ENCODE measurements around the gene SRRM1.
"Not testable (repeated sequence)": the region's sequence is repeated elsewhere in the genome, so short reads cannot be mapped to it uniquely, and the experiment has no call there.

The SRRM1 gene

GRCh38 chr1:24643363-24644099, 429 bp downstream of the SRRM1 start:
- peak; percentile 17 for DNase-seq

DNA sequence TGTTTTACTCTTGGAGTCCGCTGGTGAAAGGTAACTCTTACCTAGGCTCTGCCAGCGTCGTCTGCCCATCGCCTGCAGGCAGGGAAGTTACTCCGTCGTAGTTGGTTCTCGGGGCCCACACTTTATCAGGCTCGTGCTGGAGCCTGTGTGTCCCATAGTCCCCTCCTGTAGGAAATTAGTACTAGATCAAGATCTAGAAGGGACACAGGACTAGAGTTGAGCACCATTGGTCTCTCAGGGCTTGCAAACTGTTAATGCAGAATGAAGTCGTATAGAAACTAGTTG, 940 bp downstream of the SRRM1 start:
- DNase-seq, result peak; percentile 20

GRCh38 chr1:24648919-24649318, 5.8 kb downstream of the SRRM1 start:
- DNase-seq, result no peak

DNA sequence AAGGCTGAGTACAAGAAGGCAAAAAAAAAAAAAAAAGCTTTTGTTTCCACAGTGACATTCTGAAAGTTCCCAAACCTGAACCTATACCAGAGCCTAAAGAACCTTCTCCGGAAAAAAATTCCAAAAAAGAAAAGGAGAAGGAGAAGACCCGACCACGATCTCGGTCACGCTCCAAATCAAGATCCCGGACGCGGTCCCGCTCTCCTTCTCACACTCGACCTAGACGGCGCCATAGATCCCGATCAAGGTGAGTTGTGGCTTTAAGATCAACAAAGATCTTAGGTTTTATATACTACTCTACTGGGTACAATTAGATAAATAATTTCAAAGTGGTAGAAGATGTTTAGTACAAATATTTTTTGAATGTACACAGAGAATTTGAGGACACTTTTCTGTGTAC, 9.3 kb downstream of the SRRM1 start:
- no peak for DNase-seq

- no peak for DNase-seq
Measured at GRCh38 chr1:24654010-24654409, 10.9 kb downstream of the SRRM1 start.

- no peak for DNase-seq
Measured at GRCh38 chr1:24656046-24656445, 12.9 kb downstream of the SRRM1 start.

- DNase-seq, result no peak
Measured at GRCh38 chr1:24657781-24658180, 14.7 kb downstream of the SRRM1 start.

DNA sequence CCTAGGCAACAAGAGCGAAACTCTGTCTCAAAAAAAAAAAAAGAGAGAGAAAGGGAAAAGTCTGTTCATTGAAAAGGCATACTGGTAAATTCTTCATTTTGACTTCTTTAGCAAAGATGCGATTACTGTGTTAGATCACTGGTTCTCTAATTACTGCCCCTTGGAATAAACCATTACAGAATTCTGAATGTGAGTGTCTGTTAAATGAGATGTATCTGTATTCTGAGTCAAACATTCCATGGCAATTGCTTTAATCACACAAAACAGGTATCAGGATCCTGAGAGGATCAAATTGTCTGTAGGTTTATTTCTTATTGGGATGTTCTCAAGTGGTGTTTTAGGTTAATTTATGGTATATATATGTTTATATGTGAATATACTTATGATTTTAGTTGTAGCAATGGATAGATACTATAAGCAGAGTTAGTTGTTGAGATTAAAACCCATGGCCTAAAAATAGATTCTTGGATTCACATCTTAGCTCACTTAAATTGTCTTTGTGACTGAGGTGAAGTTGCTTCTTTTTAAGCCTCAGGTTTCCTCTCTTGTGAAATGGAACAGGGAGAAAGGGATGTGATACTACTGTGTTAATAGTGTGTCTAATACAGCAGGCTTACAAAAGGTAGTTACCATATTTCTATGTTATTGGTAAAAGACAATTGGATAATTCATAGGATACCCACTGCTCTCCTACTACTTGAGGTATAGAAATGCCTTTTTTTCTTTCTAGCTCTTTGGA, 16.2 kb downstream of the SRRM1 start:
- no peak for DNase-seq

DNA sequence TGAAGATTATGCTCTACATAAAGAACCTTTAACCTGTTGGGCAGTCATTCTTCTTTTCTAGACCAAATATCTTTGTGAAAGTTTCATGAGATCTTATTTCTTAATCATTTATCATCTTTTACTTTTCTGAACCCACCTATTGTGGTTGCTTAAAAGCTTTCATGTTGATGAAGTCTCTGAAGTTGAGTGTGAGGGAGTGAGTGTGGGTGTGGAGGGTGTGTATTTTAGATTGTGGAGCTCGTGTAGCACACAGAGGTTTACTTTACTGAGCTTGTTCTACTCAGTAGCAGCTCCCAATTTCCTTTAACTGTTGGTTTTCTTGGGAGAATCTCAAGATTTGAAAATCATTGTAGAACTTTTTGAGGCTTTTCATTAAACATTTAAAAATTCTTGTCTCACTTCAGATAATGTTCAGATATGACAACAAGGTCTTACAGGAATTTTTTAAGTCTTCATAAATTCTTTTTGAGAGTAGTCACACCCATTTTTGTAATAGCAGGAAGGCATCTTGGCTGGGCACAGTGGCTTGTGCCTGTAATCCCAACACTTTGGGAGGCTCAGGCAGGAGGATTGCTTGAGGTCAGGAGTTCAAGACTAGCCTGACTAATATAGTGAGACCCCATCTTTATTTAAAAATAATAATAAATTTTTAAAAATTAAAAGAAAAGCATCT, 17.0 kb downstream of the SRRM1 start:
- DNase-seq, result peak; percentile 45

DNA sequence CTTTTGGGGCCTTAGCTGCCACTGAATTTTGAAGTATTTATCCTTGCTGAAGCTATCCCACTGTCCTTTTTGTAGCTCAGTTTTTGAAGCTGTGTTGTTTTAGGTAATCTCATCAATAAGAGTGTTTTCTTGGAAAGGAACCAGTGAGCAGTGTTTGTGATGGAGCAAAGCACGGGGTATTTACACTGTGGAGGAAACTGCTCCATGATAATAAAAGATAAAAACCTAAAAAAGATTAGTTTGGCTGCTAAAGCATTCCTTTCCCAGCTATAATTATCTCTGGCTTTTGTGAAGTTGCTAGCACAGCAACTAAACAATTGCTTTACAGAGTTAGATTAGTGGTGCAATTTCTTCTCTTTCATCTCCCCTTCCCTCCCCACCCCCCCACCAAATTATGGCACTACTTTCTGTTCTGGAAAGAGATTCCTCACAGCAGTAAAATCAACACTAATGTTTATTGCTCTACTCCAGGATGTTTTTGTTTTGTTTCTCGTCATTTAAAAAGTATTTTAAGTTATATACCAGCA, 21.5 kb downstream of the SRRM1 start:
- no peak for DNase-seq

DNA sequence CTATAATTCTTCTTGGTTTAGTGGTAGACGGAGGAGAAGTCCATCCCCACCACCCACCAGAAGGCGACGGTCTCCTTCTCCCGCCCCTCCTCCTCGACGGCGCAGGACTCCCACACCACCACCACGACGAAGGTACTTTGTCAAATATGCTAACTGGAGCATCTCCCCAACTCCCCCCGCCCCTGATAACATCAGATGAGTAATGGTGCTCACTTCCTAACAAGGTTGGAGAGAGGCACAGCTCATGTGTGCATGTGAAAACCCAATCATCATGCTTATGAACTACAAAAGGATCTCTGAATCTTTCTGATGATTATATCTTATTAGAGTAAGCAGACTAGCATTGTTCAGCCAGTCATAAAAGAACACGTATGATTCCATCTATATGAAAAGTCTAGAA, 23.7 kb downstream of the SRRM1 start:
- no peak for DNase-seq

GRCh38 chr1:24671372-24671771, 28.3 kb downstream of the SRRM1 start:
- DNase-seq, result not testable (repeated sequence)

DNA sequence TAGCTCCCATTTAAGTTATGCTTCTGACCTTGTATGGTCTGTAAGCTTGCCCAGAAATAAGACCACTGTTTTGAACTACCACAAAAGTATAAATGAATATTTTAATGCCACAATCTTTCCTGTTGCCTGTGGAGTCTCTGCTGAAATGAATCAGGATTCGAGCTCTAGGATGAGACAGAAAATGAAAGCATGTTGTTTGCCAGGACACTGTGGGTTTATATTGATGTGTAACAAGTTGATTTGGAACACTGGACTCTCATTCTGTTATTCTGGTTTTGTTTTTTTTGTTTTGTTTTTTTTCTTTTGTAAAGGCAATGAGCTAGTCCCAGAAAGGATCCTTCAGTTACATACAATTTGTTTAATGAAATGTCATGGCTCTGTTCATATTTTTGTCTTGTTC, 29.6 kb downstream of the SRRM1 start:
- DNase-seq, result peak; percentile 26

DNA sequence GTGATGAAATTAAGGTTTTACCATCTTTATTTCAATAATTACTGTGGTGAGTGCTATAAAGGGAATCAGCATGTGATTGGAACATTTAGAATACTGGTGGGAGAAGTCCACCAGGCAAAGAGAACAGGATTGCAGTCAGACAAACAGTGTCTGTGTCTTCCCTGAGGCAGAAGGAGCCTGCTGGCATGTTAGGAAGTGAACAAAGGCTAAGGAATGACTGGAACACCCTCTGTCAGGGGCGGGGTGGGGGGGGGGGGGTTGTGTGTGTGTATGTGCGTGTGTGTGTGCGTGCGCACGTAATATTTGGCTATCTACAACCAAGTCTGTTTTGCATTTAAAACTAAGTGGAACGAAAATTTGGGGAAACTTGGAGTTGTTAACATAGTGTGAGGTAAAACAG, 30.2 kb downstream of the SRRM1 start:
- DNase-seq, result peak; percentile 39

DNA sequence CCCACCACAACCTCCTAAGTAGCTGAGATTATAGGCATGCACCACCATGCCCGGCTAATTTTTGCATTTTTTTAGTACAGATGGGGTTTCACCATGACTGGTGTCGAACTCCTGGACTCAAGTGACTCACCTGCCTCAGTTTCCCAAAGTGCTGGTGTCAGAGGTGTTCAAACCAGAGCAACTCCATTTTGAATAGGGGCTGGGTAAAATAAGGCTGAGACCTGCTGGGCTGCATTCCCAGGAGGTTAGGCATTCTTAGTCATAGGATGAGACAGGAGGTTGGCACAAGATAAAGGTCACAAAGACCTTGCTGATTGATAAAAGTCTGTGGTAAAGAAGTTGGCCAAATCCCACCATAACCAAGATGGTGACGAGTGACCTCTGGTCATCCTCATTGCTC, 35.3 kb downstream of the SRRM1 start:
- DNase-seq, result peak; percentile 29

- DNase-seq, result no peak
Measured at GRCh38 chr1:24679725-24680124, 36.6 kb downstream of the SRRM1 start.

DNA sequence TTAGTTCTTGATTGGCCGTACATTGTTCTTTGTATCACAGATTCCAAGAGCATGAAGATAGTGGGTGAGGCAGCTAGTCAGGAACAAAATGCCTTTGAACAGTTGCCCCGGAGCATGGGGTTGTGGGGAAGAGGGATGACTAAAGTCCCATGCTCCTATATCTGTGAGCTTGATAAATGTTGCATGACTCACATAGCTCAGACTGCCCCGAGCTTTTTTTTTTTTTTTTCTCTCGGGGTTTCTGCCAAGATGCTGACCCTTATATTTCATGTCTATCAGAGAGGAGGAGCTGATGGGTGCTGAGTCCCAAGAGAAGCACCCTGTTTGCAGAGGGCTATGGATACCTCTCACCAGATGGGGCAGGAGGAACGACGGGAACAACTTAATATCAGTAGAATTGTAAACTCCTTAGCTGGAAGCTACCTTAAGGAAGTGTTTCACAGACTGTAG, 40.6 kb downstream of the SRRM1 start:
- peak; percentile 99 for DNase-seq

- DNase-seq, result no peak
Measured at GRCh38 chr1:24688033-24688432, 44.9 kb downstream of the SRRM1 start.

DNA sequence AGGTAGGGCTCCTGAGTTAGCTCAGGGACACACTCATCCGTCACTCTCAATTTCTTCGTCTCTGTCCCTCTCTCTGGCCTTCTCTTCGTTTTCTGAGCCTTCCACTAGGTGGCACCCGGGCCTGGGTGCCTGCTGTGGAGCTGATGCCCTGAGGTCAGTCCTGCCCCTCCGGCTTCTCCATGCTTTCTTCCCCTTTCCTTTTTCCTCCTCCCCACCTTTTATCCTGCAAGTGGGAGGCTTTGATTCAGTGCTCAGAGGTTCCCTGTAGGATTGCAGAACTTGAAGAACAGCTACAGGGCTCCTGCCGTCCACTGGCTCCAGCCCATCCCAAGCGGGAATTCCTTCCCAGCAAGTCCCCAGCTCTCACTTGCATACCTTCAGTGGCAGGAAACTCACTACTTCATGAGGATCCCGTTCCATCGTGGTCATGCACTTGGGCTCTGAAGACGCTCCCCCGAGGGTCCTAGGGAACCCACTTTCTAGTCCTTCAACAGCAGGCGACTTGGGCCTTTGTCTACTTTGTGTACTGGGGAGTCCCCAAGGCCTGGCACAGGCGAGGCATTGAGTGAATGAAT, 45.6 kb downstream of the SRRM1 start:
- peak; percentile 80 for DNase-seq

DNA sequence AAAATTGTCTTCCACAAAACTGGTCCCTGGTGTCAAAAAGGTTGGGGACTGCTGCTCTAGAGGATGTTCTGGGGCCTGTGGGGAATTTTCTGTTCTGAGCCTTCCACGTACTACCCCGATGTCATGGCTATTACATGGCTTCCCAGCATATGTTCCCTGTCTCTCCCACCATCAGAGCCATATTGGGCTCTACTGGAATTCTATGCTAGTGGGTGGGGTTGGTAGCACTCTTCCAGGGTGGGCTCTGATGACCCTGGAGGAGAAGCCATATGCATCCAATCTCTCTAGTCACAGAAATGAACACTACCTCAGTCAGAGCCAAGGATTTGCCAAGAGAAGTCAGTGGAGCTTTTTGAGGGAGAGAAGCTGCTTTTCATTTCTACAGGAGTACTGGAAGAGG, 47.9 kb downstream of the SRRM1 start:
- DNase-seq, result no peak

- DNase-seq, result no peak
Measured at GRCh38 chr1:24692351-24692980, 49.4 kb downstream of the SRRM1 start.

DNA sequence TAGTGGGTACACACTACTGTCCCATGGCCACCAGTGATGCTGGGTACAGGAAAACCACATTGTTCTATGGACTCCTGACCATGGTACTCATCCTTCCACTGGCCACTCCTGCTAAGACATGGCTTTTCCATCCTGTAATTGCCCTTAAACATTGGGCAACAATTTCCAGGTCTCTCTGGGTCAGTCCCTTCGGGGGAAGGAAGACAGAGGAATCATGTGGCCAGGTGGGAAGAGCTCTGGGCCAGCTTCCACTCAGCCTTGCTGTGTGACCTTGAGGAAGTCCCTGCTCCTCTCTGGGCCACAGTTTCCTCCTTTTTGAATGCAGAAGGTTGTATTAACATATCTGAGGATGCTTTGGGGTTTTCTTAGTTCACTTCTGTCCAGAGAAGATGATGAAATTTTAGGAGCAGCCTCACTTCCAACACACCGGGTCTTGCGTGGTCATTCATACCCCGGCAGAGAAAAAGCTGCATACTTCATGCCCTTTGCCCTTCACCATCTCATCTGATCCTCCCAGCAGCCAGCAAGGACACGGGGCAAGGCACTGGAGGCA, 50.8 kb downstream of the SRRM1 start:
- no peak for DNase-seq

DNA sequence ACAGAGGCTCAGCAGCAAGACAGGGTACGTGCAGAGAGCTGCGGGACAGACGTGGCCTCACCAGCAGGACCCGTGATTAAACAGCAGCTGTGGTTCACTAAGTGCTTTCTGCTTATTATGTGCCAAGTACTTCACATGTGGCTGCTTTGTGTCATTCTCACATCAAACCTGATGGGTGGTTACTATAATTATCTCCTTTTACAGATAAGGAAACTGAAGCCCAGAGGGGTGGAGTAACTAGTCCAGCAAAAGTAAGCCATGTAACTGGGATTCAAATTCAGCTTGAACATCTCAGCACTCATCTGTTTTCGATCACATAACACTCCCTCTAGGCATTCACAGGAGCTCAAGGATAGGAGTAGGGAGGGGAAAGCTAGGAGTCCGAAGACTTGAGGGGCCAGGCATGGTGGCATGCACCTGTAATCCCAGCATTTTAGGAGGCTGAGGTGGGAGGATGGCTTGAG, 51.3 kb downstream of the SRRM1 start:
- no peak for DNase-seq

Data from EL (cell line).